GM18909 (cell line): ENCODE measurements around the gene TVP23A.
"Not testable (repeated sequence)": the region's sequence is repeated elsewhere in the genome, so short reads cannot be mapped to it uniquely, and the experiment has no call there.

Experiments used
- ATAC-seq: cut with Tn5 transposase; IDR thresholded peaks from one replicate; pipeline ENCODE4 v1.9.1; 2021; ENCODE audit warnings: mild to moderate bottlenecking; ENCODE audit not compliant: unreplicated experiment, poor library complexity

The TVP23A gene

GRCh38 chr16:10836174-10836853, 17.7 kb upstream of the TVP23A start:
- no peak for ATAC-seq

GRCh38 chr16:10835281-10835931, 16.8 kb upstream of the TVP23A start:
- peak; percentile 79 for ATAC-seq

- no peak for ATAC-seq
These were observed 16.2 kb upstream of the TVP23A start for GRCh38 chr16:10834766-10835165.

- no peak for ATAC-seq
These were observed 15.5 kb upstream of the TVP23A start for GRCh38 chr16:10834130-10834529.

- ATAC-seq, result no peak
These were observed 14.7 kb upstream of the TVP23A start for GRCh38 chr16:10833271-10833670.

GRCh38 chr16:10831894-10832886, 13.6 kb upstream of the TVP23A start:
- ATAC-seq, result no peak

- ATAC-seq, result not testable (repeated sequence)
These were observed 11.6 kb upstream of the TVP23A start for GRCh38 chr16:10830240-10830639.

GRCh38 chr16:10829390-10830098, 10.9 kb upstream of the TVP23A start:
- ATAC-seq, result not testable (repeated sequence)

- ATAC-seq, result no peak
These were observed 10.3 kb upstream of the TVP23A start for GRCh38 chr16:10828851-10829366.

GRCh38 chr16:10827691-10828341, 9.2 kb upstream of the TVP23A start:
- no peak for ATAC-seq

GRCh38 chr16:10824111-10824893, 5.7 kb upstream of the TVP23A start:
- no peak for ATAC-seq

GRCh38 chr16:10822702-10823101, 4.1 kb upstream of the TVP23A start:
- no peak for ATAC-seq

GRCh38 chr16:10820546-10820945, 2.0 kb upstream of the TVP23A start:
- ATAC-seq, result no peak

GRCh38 chr16:10817514-10817913, 1.1 kb downstream of the TVP23A start:
- ATAC-seq, result no peak

GRCh38 chr16:10813099-10813455, 5.5 kb downstream of the TVP23A start:
- no peak for ATAC-seq

GRCh38 chr16:10812312-10813098, 6.1 kb downstream of the TVP23A start:
- peak; percentile 70 for ATAC-seq

GRCh38 chr16:10809706-10810105, 8.9 kb downstream of the TVP23A start:
- ATAC-seq, result no peak

- no peak for ATAC-seq
These were observed 9.7 kb downstream of the TVP23A start for GRCh38 chr16:10808850-10809249.
